Heart left ventricle (tissue), 16 donors: ENCODE measurements around the gene KDELR3. TPM values are rescaled to one million over a fixed set of nuclear protein-coding genes. Genes with fewer than 3 reads are reported as not detected.

Source experiments
- ATAC-seq, 4 donors: fragments of 200-7000 bp; cut with Tn5 transposase; one replicate each; pipeline ENCODE4 v1.9.1; 2020 to 2022; ENCODE audit warnings: moderate library complexity in 4 of 4, mild to moderate bottlenecking in 3 of 4, moderate number of reproducible peaks in 1 of 4
- DNase-seq, 5 donors: peaks; one replicate each; pipeline ENCODE4 v3.0.0-alpha.2; 2020
- H3K27ac ChIP-seq, 12 donors: fragments of 200-600 bp; sonication (generic) in 4 of 12; one replicate each; pipeline versions ENCODE4 v1.5.0 to v1.8.0; 2016 to 2022; ENCODE audit warnings: mild to moderate bottlenecking in 2 of 12
- H3K27me3 ChIP-seq, 9 donors: fragments of 200-600 bp; sonication (generic) in 2 of 9; one replicate each; pipeline versions ENCODE4 v1.5.1 to v1.8.0; 2016 to 2022; ENCODE audit warnings: mild to moderate bottlenecking in 3 of 9
- H3K36me3 ChIP-seq, 9 donors: fragments of 200-600 bp; sonication (generic) in 2 of 9; one replicate each; pipeline versions ENCODE4 v1.5.0 to v1.8.0; 2018 to 2022; ENCODE audit warnings: mild to moderate bottlenecking in 2 of 9
- H3K4me1 ChIP-seq, 12 donors: fragments of 200-600 bp; sonication (generic) in 4 of 12; one replicate each; pipeline versions ENCODE4 v1.5.0 to v1.8.0; 2016 to 2022; ENCODE audit warnings: mild to moderate bottlenecking in 3 of 12
- H3K4me3 ChIP-seq, 12 donors: fragments of 200-600 bp; sonication (generic) in 4 of 12; one replicate each; pipeline versions ENCODE4 v1.5.0 to v1.8.0; 2017 to 2022; ENCODE audit warnings: mild to moderate bottlenecking in 9 of 12, moderate library complexity in 4 of 12
- H3K9me3 ChIP-seq, 12 donors: fragments of 200-600 bp; sonication (generic) in 4 of 12; one replicate each; pipeline versions ENCODE4 v1.5.0 to v1.8.0; 2016 to 2022; ENCODE audit warnings: mild to moderate bottlenecking in 1 of 12
- CTCF ChIP-seq, 12 donors: fragments of 200-600 bp; sonication (generic) in 4 of 12; IDR thresholded peaks; one replicate each; pipeline versions ENCODE4 v1.5.0 to v1.8.0; 2018 to 2022; ENCODE audit warnings: antibody characterized with exemption in 12 of 12, mild to moderate bottlenecking in 5 of 12
- POLR2A ChIP-seq, 2 donors: fragments of 450-650 bp; IDR thresholded peaks; one replicate each; pipeline ENCODE4 v1.6.1; 2017; ENCODE audit warnings: antibody characterized with exemption in 2 of 2, mild to moderate bottlenecking in 2 of 2, moderate library complexity in 2 of 2
- WGBS, 4 donors: extraction: QIAGEN DNeasy Blood & Tissue Kit in 2 of 4; methylation state at CpG; one replicate each; pipeline versions ENCODE4 v1.1.5 to v1.1.7; 2013 to 2018; 5-methylcytosine and 5-hydroxymethylcytosine counted together
- intact Hi-C, 10 donors: fragments of 100-400 bp; cut with DNase I; formaldehyde crosslinking; loops; one replicate each; pipeline versions ENCODE4 v1.11.1 to v1.14.2; 2022
- long read RNA-seq, 3 donors: library from polyadenylated mRNA; unstranded; transcript quantifications; one replicate each; pipeline ENCODE4 v2.0.0, GENCODE V29; 2020 to 2021
- polyA plus RNA-seq, 2 donors: library from polyadenylated mRNA; stranded (reverse); fragments of 200-250 nt; gene quantifications; one replicate each; pipeline ENCODE4 v1.2.3, GENCODE V29; 2013
- total RNA-seq, 9 donors: library from RNA; depleted of rRNA in 2 of 9; stranded (reverse); fragments of >200 nt in 2 of 9; fragmentation: NEBNext Ultra II Directional in 3 of 9; extraction: Animal tissue kit (Norgen Biotek cat#: 25700) in 3 of 9; gene quantifications; one replicate each; pipeline versions ENCODE4 v1.1.0 to v1.2.4, GENCODE V29; 2016 to 2023
- donor health status: ischemic (EF 13 %, LVEDD 7.1; RV severe dilation, severe dysfunction).
- donor health status: healthy with polysubstance abuse.
- donor health status: DM: no; HTN: yes; CAD: no.
- donor health status: DM: no; HTN: no; CAD: no.
- donor health status: ischemic (EF 25% LVEDD 6.9; RV normal size, moderate dysfunction).
- donor health status: ischemic (EF 25% LVEDD 5.7; RV mildly dilated, moderate dysfunction).
- donor health status: healthy.
- donor health status: DM: yes; HTN: yes; CAD: no.
- donor health status: ischemic (EF 35%, LVEDD 5.7; RV mildly dilated, moderate dysfunction).
- donor health status: nonischemic (EF 11% LVEDD 7.7; RV severe dilation, severe dysfunction).
- donor health status: DM: yes; HTN: yes; CAD: no.
- donor health status: PGD.
- donor health status: ischemic (EF 29% LVEDD 5.4; RV normal size, mild dysfunction).
- donor health status: nonischemic (EF 23%, LVEDD 6.1; RV moderate dilation, normal function).

Gene KDELR3
- total RNA-seq: 10 to 100 TPM in 4 of 9 donors, 1 to 10 TPM in 5; 4.4 to 15.5 (median 8.5) TPM
- 10 to 100 TPM in 1 of 2 donors, 1 to 10 TPM in 1; 7.8 to 10.5 TPM for polyA plus RNA-seq
- long read RNA-seq, donor 1, transcript KDELR3-201 (5 exons, 1,728 nt): major isoform, 9 of 10 reads
- long read RNA-seq, donor 1, partial matches to known transcripts: 0 of 10 reads
- long read RNA-seq, donor 1, other reads (novel, unspliced or antisense): 0 of 10 reads
- long read RNA-seq, donor 2, transcript KDELR3-201 (5 exons, 1,728 nt): major isoform, 60 of 75 reads
- long read RNA-seq, donor 2, partial matches to known transcripts: 2 of 75 reads
- long read RNA-seq, donor 2, other reads (novel, unspliced or antisense): 13 of 75 reads
- long read RNA-seq, donor 3, transcript KDELR3-201 (5 exons, 1,728 nt): major isoform, 13 of 18 reads
- long read RNA-seq, donor 3, partial matches to known transcripts: 1 of 18 reads
- long read RNA-seq, donor 3, other reads (novel, unspliced or antisense): 2 of 18 reads

GRCh38 chr22:38467904-38468442 is at the start of gene KDELR3:
Gene KDELR3, plus strand, starts transcription at chr22:38468096. Its CDS starts 138 bp downstream, at chr22:38468234.
- ATAC-seq (peak; percentile 43 to 86 (median 82)), DNase-seq (peak; percentile 74 to 86 (median 79))
- Histone ChIP-seq H3K4me1 (peaks cover 0 to 31% (median 19%) of the 10 kb centered on the region in 12 donors), H3K36me3 (no peaks in the 10 kb centered on the region), H3K9me3 (no peaks in the 10 kb centered on the region), H3K27me3 (peaks cover 0 to 28% (median 0%) of the 10 kb centered on the region in 9 donors), H3K4me3 (peak within 1 kb of the TSS; percentile 44 to 85 (median 68)), H3K27ac (peak within 1 kb of the TSS in 9 of 12 donors; percentile 34 to 83 (median 55))
- intact Hi-C loops: loop anchor here in 5 of 10 donors (5.0 to 10.0 kb wide), 3 partner anchors 34 to 97 kb away; partner anchors contain the start of gene DDX17 (in 1 of the 5)
- WGBS, 4 donors: 1 to 3% (median 2%) methylated on average over 35 to 53 of the region's 53 CpGs
- TF ChIP-seq CTCF (IDR thresholded peaks at IDR 0.05): peak in 1 of 12 donors; percentile 16
- peak in 1 of 2 donors; percentile 27 for TF ChIP-seq POLR2A (IDR thresholded peaks at IDR 0.05)

- Histone ChIP-seq H3K4me3 (no peak overlapping the region), H3K27me3 (no peaks in the 10 kb centered on the region), H3K4me1 (peaks cover 0 to 35% (median 4%) of the 10 kb centered on the region in 12 donors), H3K9me3 (no peaks in the 10 kb centered on the region), H3K36me3 (no peaks in the 10 kb centered on the region), H3K27ac (no peak overlapping the region)
- WGBS, 4 donors: 89 to 93% (median 90%) methylated on average over 14 of the region's 14 CpGs
- TF ChIP-seq POLR2A (IDR thresholded peaks at IDR 0.05): no peak
- TF ChIP-seq CTCF (IDR thresholded peaks at IDR 0.05): no peak
- intact Hi-C loops: loop anchor here in 3 of 10 donors (5.0 to 10.0 kb wide), 3 partner anchors 34 to 156 kb away; partner anchors contain the start of genes DDX17 (in 1 of the 3) and DMC1 (in 1 of the 3)
- no peak for ATAC-seq
- DNase-seq: peak in 2 of 5 donors; percentile 14 to 33
Measured at GRCh38 chr22:38418589-38418988, 49.3 kb upstream of the KDELR3 start.

GRCh38 chr22:38419121-38419857 is 48.6 kb upstream of the KDELR3 start:
- H3K27me3 ChIP-seq: no peaks in the 10 kb centered on the region
- H3K9me3 ChIP-seq: no peaks in the 10 kb centered on the region
- intact Hi-C loops: loop anchor here in 3 of 10 donors (5.0 to 10.0 kb wide), 3 partner anchors 33 to 156 kb away; partner anchors contain the start of genes DDX17 (in 1 of the 3) and DMC1 (in 1 of the 3)
- no peaks in the 10 kb centered on the region for H3K36me3 ChIP-seq
- peak overlapping the region in 7 of 12 donors; percentile 7 to 71 (median 46) for H3K27ac ChIP-seq
- WGBS, 4 donors: 81 to 85% (median 82%) methylated on average over 14 of the region's 14 CpGs
- no peak for TF ChIP-seq CTCF (IDR thresholded peaks at IDR 0.05)
- TF ChIP-seq POLR2A (IDR thresholded peaks at IDR 0.05): no peak
- H3K4me3 ChIP-seq: no peak overlapping the region
- H3K4me1 ChIP-seq: peaks cover 0 to 32% (median 4%) of the 10 kb centered on the region in 12 donors
- DNase-seq: peak in 2 of 5 donors; percentile 21 to 56
- ATAC-seq: no peak
